ENCODE results near the gene CARMIL3.

- no peak for TF ChIP-seq EZH2 (IDR thresholded peaks at IDR 0.05; ENCODE audit: insufficient read depth, poor library complexity, severe bottlenecking)
- TF ChIP-seq EZH2phosphoT487 (IDR thresholded peaks at IDR 0.05; ENCODE audit: insufficient read depth, low read depth): no peak
These were observed 35.2 kb downstream of the CARMIL3 start for GRCh38 chr14:24087004-24087403.

All from GM23248 (cell line).